Trophoblast cell (in vitro differentiated cells and primary cell): ENCODE results near the gene HEXIM1.

Experiments
- DNase-seq, 2 donors: peaks; one replicate each; pipeline ENCODE4 v3.0.0-alpha.2; 2016
- H2AFZ ChIP-seq: 2 replicates; pipeline ENCODE4 v1.6.1; 2013; ENCODE audit warnings: low read length, moderate library complexity, mild to moderate bottlenecking; ENCODE audit not compliant: insufficient read depth, poor library complexity
- H2AK5ac ChIP-seq: 2 replicates; pipeline ENCODE4 v1.6.1; 2013; ENCODE audit warnings: mild to moderate bottlenecking, low read length
- H2BK120ac ChIP-seq: 2 replicates; pipeline ENCODE4 v1.6.1; 2013; ENCODE audit warnings: low read length, mild to moderate bottlenecking, moderate library complexity; ENCODE audit not compliant: insufficient read depth, poor library complexity
- H2BK12ac ChIP-seq: 2 replicates; pipeline ENCODE4 v1.6.1; 2013; ENCODE audit warnings: mild to moderate bottlenecking, low read length, moderate library complexity
- H2BK5ac ChIP-seq: 2 replicates; pipeline ENCODE4 v1.6.1; 2013; ENCODE audit warnings: low read length, low read depth, moderate library complexity, mild to moderate bottlenecking; ENCODE audit not compliant: poor library complexity
- H3K14ac ChIP-seq: 2 replicates; pipeline ENCODE4 v1.6.1; 2013; ENCODE audit warnings: mild to moderate bottlenecking, low read length
- H3K18ac ChIP-seq: 2 replicates; pipeline ENCODE4 v1.6.1; 2013; ENCODE audit warnings: mild to moderate bottlenecking, low read length
- H3K23ac ChIP-seq: 2 replicates; pipeline ENCODE4 v1.6.1; 2013; ENCODE audit warnings: low read length
- H3K27ac ChIP-seq: 2 replicates; pipeline ENCODE4 v1.5.1; 2013; ENCODE audit warnings: low read depth, mild to moderate bottlenecking, inconsistent platforms, low read length, moderate library complexity
- H3K27me3 ChIP-seq: 2 replicates; pipeline ENCODE4 v1.6.1; 2013; ENCODE audit warnings: inconsistent platforms, mild to moderate bottlenecking, low read length, moderate library complexity; ENCODE audit not compliant: insufficient read depth
- H3K36me3 ChIP-seq, 2 experiments: 1 replicate in 1 of 2; 2 replicates in 1 of 2; pipeline ENCODE4 v1.6.1; 2013; ENCODE audit warnings: low read length in 2 of 2, mild to moderate bottlenecking in 2 of 2, moderate library complexity in 1 of 2; ENCODE audit not compliant: insufficient read depth in 2 of 2, control insufficient read depth in 1 of 2
- H3K4ac ChIP-seq: 2 replicates; pipeline ENCODE4 v1.6.1; 2013; ENCODE audit warnings: low read depth, mild to moderate bottlenecking, low read length, moderate library complexity
- H3K4me1 ChIP-seq, 2 experiments: 1 replicate in 1 of 2; 2 replicates in 1 of 2; pipeline ENCODE4 v1.6.1; 2013; ENCODE audit warnings: low read length in 2 of 2, mild to moderate bottlenecking in 2 of 2, moderate library complexity in 1 of 2; ENCODE audit not compliant: insufficient read depth in 2 of 2, control insufficient read depth in 1 of 2
- H3K4me2 ChIP-seq: 2 replicates; pipeline ENCODE4 v1.6.1; 2013; ENCODE audit warnings: inconsistent platforms, mild to moderate bottlenecking, low read length, moderate library complexity
- H3K4me3 ChIP-seq: 2 replicates; pipeline ENCODE4 v1.5.1; 2013; ENCODE audit warnings: mild to moderate bottlenecking, low read depth, low read length, inconsistent platforms
- H3K79me1 ChIP-seq: one replicate; pipeline ENCODE4 v1.6.1; 2013; ENCODE audit warnings: low read length
- H3K79me2 ChIP-seq: 2 replicates; pipeline ENCODE4 v1.6.1; 2013; ENCODE audit warnings: low read length, mild to moderate bottlenecking; ENCODE audit not compliant: control insufficient read depth, insufficient read depth, poor library complexity
- H3K9ac ChIP-seq: 2 replicates; pipeline ENCODE4 v1.6.1; 2013; ENCODE audit warnings: mild to moderate bottlenecking, low read length
- H3K9me3 ChIP-seq: 2 replicates; pipeline ENCODE4 v1.6.1; 2013; ENCODE audit warnings: low read depth, mild to moderate bottlenecking, control low read depth, inconsistent platforms, low read length; ENCODE audit not compliant: insufficient read depth
- H4K12ac ChIP-seq: 2 replicates; pipeline ENCODE4 v1.6.1; 2013; ENCODE audit warnings: low read depth, mild to moderate bottlenecking, low read length, moderate library complexity
- H4K8ac ChIP-seq: 2 replicates; pipeline ENCODE4 v1.6.1; 2013; ENCODE audit warnings: low read depth, mild to moderate bottlenecking, low read length, moderate library complexity
- H4K91ac ChIP-seq: one replicate; pipeline ENCODE4 v1.6.1; 2013; ENCODE audit warnings: low read depth, mild to moderate bottlenecking, low read length, moderate library complexity
- WGBS: extraction: QIAGEN DNeasy Blood & Tissue Kit; methylation state at CpG from one replicate; pipeline ENCODE4 v1.1.7; 2013; ENCODE audit warnings: missing lambda C conversion rate; ENCODE audit not compliant: insufficient read length, insufficient coverage; ENCODE audit errors: extremely low coverage; 5-methylcytosine and 5-hydroxymethylcytosine counted together

Gene HEXIM1

GRCh38 chr17:45195424-45195823 lies 47.1 kb downstream of the HEXIM1 start:
- Histone ChIP-seq H3K4me2 (no peak overlapping the region), H3K4me1 (peaks cover 3% of the 10 kb centered on the region in 2 experiments), H3K18ac (no peak overlapping the region), H3K27ac (no peak overlapping the region), H2BK120ac (no peak overlapping the region), H3K4ac (no peak overlapping the region), H3K79me1 (peaks cover 5% of the 10 kb centered on the region), H3K9me3 (no peaks in the 10 kb centered on the region), H3K14ac (no peak overlapping the region), H2AK5ac (no peak overlapping the region), H3K23ac (no peak overlapping the region), H3K79me2 (no peaks in the 10 kb centered on the region), H4K91ac (no peak overlapping the region), H4K8ac (no peak overlapping the region), H3K27me3 (no peaks in the 10 kb centered on the region), H2BK12ac (no peak overlapping the region), H2BK5ac (no peak overlapping the region), H2AFZ (no peak overlapping the region), H4K12ac (no peak overlapping the region), H3K36me3 (no peaks in the 10 kb centered on the region), H3K4me3 (no peak overlapping the region), H3K9ac (no peak overlapping the region)
- DNase-seq = no peak

GRCh38 chr17:45197108-45197507 lies 48.8 kb downstream of the HEXIM1 start:
- Histone ChIP-seq H3K79me2 (no peaks in the 10 kb centered on the region), H3K4me1 (peaks cover 3% of the 10 kb centered on the region in 2 experiments), H3K27ac (no peak overlapping the region), H2BK5ac (no peak overlapping the region), H3K14ac (no peak overlapping the region), H4K12ac (no peak overlapping the region), H2BK120ac (peak overlapping the region; percentile 36), H2BK12ac (peak overlapping the region; percentile 11), H4K91ac (peak overlapping the region; percentile 9), H3K4me3 (no peak overlapping the region), H3K9ac (no peak overlapping the region), H3K36me3 (no peaks in the 10 kb centered on the region), H3K4ac (no peak overlapping the region), H3K27me3 (no peaks in the 10 kb centered on the region), H3K18ac (no peak overlapping the region), H3K9me3 (no peaks in the 10 kb centered on the region), H4K8ac (peak overlapping the region; percentile 90), H2AK5ac (no peak overlapping the region), H3K4me2 (no peak overlapping the region), H3K23ac (no peak overlapping the region), H2AFZ (no peak overlapping the region), H3K79me1 (peaks cover 5% of the 10 kb centered on the region)
- no peak for DNase-seq
- WGBS = no CpG with 5 or more reads among the region's 6 CpGs

GRCh38 chr17:45197555-45198334 lies 49.5 kb downstream of the HEXIM1 start:
- H3K27ac ChIP-seq = no peak overlapping the region
- no peak overlapping the region for H2BK5ac ChIP-seq
- no peaks in the 10 kb centered on the region for H3K36me3 ChIP-seq
- no peaks in the 10 kb centered on the region for H3K79me2 ChIP-seq
- no peak overlapping the region for H4K12ac ChIP-seq
- H4K91ac ChIP-seq = peak overlapping the region; percentile 9
- WGBS = no CpG with 5 or more reads among the region's 16 CpGs
- H3K4me1 ChIP-seq = peaks cover 3% of the 10 kb centered on the region in 2 experiments
- H2BK120ac ChIP-seq = peak overlapping the region; percentile 49
- no peaks in the 10 kb centered on the region for H3K9me3 ChIP-seq
- H2AFZ ChIP-seq = peak overlapping the region; percentile 79
- no peak overlapping the region for H3K18ac ChIP-seq
- H3K14ac ChIP-seq = peak overlapping the region; percentile 50
- no peak overlapping the region for H2AK5ac ChIP-seq
- H3K23ac ChIP-seq = no peak overlapping the region
- H3K9ac ChIP-seq = no peak overlapping the region
- no peak overlapping the region for H2BK12ac ChIP-seq
- no peak overlapping the region for H3K4me2 ChIP-seq
- DNase-seq = peak; percentile 97 to 99
- H3K4me3 ChIP-seq = no peak overlapping the region
- no peaks in the 10 kb centered on the region for H3K27me3 ChIP-seq
- H3K79me1 ChIP-seq = peaks cover 5% of the 10 kb centered on the region
- no peak overlapping the region for H3K4ac ChIP-seq
- H4K8ac ChIP-seq = peak overlapping the region; percentile 90

GRCh38 chr17:45200701-45201100 lies 52.4 kb downstream of the HEXIM1 start:
- Histone ChIP-seq H3K79me2 (no peaks in the 10 kb centered on the region), H3K9ac (no peak overlapping the region), H3K18ac (no peak overlapping the region), H3K4me1 (peaks cover 3% of the 10 kb centered on the region in 2 experiments), H2BK12ac (no peak overlapping the region), H3K27me3 (no peaks in the 10 kb centered on the region), H4K8ac (no peak overlapping the region), H3K27ac (no peak overlapping the region), H4K91ac (no peak overlapping the region), H2AK5ac (no peak overlapping the region), H3K14ac (no peak overlapping the region), H3K36me3 (no peaks in the 10 kb centered on the region), H4K12ac (no peak overlapping the region), H3K23ac (no peak overlapping the region), H3K4me3 (no peak overlapping the region), H2BK120ac (no peak overlapping the region), H3K4me2 (no peak overlapping the region), H3K79me1 (peaks cover 5% of the 10 kb centered on the region), H3K9me3 (no peaks in the 10 kb centered on the region), H2AFZ (no peak overlapping the region), H3K4ac (no peak overlapping the region), H2BK5ac (no peak overlapping the region)
- WGBS = no CpG with 5 or more reads among the region's 9 CpGs
- DNase-seq = peak in 1 of 2 donors; percentile 25
